ENCODE measurements around the gene NFKBIE.
"Not testable (repeated sequence)": the region's sequence is repeated elsewhere in the genome, so short reads cannot be mapped to it uniquely, and the experiment has no call there.

NFKBIE gene

DNA sequence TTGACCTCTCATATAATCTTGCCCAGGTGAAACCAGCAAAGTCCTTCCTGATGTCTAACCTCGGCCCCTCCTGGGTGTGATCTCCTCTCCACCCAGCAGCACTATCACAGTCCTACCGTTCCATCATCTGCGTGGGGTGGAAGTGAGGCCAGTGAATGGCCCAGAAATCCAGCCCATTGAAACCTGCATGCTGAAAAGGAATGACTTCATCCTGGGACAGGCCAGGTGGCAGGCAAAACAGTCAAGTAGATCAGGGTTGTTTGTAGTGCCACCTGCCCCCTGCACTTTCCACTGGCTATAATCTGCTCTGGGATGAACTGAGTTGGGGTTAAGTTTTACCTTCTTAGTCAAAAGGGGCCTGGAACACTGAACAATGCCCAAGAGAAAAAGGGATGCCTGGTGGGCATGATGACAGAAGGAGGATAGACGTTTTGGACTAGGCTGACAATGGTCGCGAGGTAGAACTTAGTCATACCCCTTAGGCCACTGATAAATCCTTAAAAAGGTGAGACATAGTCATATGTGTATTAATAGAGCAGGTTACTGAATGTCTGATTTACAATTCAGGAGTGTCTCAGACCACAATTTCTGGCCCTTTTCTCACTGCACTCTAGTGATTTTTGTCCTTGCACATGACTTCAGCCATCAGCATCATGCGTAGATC, 26.5 kb downstream of the NFKBIE start:
- no peak for DNase-seq

GRCh38 chr6:44237813-44238433, 27.4 kb downstream of the NFKBIE start:
- peak; percentile 80 for DNase-seq

- peak; percentile 72 for DNase-seq
Observed at GRCh38 chr6:44237021-44237812, 28.1 kb downstream of the NFKBIE start.

DNA sequence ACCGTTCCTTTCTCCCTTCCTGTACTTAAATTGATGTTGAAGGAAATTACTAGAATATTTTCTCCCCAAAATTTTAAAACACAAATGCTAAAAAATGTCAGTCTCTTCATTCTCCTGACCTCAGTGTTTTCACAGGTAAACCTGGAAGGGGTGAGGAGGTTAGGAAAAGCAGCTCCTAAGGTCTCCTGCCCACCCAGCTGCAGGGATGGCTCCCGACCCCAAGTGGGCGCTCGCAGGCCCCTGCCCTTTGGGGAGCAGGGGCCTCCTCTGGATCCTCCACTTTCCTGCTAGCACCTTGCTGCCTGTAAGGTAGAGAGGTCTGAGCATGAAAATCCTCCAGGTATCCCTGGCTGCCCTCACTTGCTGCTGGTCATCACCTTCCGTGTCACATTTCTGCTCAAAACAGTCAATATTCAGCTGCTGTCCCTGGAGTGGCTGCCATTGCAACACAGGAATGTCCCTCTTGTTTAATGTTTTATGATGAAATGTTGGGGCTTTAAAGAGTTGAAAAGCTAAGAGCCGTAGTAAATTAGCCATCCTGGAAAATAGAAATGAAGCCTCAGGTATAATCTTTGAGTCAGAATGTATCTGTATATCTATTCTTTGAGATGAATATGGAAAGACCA, 29.3 kb downstream of the NFKBIE start:
- no peak for DNase-seq

GRCh38 chr6:44235269-44235668, 30.1 kb downstream of the NFKBIE start:
- DNase-seq = no peak

- no peak for DNase-seq
Observed at GRCh38 chr6:44234101-44235025, 31.0 kb downstream of the NFKBIE start.

DNA sequence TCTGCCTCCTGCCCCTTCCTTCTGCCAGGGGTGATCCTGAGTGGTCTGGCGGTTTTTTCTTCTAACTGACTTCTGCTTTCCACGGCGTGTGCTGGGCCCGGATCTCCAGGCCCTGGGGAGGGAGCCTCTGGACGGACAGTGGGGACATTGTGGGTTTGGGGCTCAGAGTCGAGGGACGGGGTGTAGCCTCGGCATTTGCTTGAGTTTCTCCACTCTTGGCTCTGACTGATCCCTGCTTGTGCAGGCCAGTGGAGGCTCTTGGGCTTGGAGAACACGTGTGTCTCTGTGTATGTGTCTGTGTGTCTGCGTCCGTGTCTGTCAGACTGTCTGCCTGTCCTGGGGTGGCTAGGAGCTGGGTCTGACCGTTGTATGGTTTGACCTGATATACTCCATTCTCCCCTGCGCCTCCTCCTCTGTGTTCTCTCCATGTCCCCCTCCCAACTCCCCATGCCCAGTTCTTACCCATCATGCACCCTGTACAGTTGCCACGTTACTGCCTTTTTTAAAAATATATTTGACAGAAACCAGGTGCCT, 31.7 kb downstream of the NFKBIE start:
- no peak for DNase-seq

DNA sequence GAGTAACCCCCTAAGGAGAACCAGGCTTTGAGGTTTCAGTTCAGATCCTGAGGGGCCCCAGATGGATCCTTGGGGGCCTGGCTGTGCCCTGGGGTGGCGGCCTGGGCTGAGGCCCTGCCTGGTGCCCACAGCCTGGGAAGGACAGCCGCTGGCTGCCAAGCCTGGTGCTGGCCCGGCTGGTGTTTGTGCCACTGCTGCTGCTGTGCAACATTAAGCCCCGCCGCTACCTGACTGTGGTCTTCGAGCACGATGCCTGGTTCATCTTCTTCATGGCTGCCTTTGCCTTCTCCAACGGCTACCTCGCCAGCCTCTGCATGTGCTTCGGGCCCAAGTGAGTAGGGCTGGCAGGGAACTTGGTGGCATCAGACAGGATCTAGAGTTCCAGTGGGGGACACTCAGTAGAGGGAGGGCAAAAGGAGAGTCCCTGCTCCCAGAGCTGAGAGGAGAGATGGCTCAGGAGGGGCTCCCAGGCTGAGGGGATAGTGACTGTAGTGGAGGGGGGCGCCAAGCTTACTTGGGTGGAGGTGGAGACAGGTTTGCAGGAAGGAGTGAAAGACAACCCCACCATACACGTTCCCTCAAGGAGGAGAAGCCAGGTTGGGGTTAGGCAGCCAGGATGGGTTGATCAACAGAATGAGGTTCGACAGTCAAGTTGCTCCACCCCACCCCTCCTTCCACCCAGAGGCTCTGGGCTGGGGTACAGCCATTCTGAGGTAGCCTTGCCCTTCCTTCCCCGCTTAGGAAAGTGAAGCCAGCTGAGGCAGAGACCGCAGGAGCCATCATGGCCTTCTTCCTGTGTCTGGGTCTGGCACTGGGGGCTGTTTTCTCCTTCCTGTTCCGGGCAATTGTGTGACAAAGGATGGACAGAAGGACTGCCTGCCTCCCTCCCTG, 32.4 kb downstream of the NFKBIE start:
- no peak for DNase-seq

DNA sequence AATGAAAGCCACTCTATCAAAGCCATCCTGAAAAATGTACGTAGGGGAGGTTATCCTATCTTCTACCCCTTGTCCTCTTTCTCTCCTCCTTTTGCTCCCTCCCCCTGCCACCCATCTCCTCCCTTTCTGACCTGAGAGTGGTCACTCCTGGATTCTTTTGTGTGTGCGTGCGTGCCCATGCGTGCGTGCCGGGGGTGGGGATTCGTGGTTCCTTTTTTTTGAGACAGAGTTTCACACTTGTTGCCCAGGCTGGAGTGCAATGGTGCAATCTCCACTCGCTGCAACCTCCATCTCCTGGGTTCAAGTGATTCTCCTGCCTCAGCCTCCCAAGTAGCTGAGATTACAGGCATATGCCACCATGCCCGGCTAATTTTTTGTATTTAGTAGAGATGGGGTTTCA, 33.9 kb downstream of the NFKBIE start:
- DNase-seq = not testable (repeated sequence)

GRCh38 chr6:44230034-44230675, 35.2 kb downstream of the NFKBIE start:
- no peak for DNase-seq

- DNase-seq = no peak
Observed at GRCh38 chr6:44229376-44230033, 35.8 kb downstream of the NFKBIE start.

- no peak for DNase-seq
Observed at GRCh38 chr6:44228836-44229235, 36.5 kb downstream of the NFKBIE start.

- no peak for DNase-seq
Observed at GRCh38 chr6:44228433-44228832, 36.9 kb downstream of the NFKBIE start.

DNA sequence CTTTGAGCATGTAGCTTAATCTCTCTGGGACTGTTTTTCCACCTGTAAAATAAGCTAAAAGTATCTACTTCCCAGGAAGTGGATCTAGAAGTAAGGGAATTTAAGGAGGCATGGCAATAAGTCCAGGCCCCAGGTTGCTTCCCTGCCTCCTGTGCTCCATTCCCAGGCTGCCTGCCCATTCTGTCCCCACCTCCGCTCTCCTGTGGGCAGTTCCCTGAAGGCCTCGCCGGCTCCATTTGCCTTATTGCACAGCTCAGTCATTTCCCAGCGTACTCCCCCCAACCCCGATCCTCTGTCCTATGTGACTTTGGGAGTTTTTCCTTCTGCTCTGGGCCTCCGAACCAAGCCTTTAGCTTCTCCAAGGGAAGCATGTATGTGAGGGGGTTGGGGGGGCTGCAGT, 37.3 kb downstream of the NFKBIE start:
- no peak for DNase-seq

DNA sequence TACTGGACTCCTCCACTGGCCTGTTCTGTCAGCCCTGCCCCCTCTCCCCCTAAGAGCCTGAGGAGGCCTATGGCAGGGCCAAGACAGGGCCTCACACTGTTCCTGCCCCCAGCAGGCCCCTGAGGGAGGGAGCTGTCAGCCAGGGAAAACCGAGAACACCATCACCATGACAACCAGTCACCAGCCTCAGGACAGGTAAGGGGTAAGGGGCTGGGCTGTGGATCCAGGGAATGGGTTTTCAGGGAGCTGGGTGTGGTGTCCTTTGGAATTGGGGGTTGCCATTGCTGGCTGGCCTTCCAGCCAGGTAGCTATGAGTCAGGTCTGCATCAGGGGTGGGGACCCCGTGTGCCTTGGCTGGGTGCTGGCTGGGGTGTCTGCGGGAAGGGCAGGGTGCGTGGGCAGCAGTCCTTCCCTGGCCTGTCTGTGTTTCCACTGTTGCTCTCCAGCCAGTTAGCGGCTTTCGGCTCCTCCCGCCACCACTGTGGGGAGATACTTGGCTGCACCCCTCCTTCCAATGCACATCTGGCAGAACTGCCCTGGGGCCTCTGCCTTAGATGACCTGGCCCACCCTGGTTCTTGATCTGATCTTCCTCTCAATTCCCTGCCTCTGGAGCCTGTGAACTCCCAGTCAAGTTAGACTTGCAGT, 38.1 kb downstream of the NFKBIE start:
- DNase-seq = no peak

DNA sequence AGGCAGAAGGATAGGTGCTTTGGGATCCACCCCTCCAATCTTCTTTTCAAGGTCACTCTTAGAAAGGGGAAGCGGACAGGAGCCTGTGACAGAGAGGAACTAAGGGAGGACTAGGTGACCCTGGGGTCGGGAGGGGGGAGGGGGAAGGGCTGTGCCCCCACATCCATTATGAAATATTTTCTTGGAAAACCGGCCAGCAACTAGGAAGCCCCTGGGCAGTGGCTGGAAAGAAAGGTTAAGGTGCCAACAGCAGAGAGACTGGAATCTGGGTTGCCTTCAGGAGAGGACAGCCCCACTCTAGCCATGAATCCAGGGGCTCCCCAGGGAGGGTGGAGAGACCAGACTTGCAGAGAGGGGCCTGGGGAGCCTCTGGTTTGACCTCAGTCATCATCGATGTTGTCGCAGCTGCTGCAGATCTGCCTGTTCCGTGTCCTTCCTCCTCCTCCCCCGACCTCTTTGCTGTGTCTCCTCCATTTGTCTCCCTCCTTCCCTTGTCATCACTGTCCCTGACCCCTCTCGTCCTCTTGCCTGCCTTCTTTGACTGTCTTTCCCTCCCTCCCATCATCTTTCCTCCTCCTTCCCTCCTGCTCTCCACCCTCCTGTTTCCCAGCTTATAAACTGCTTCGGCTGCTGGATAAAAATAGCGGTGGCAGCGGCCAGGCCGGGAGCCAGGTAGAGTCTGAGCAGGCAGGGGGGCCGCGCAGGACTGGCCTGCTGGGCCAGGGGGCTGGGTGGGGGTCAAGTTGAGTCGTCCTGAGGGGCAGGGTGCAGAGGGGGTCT, 38.8 kb downstream of the NFKBIE start:
- no peak for DNase-seq

DNA sequence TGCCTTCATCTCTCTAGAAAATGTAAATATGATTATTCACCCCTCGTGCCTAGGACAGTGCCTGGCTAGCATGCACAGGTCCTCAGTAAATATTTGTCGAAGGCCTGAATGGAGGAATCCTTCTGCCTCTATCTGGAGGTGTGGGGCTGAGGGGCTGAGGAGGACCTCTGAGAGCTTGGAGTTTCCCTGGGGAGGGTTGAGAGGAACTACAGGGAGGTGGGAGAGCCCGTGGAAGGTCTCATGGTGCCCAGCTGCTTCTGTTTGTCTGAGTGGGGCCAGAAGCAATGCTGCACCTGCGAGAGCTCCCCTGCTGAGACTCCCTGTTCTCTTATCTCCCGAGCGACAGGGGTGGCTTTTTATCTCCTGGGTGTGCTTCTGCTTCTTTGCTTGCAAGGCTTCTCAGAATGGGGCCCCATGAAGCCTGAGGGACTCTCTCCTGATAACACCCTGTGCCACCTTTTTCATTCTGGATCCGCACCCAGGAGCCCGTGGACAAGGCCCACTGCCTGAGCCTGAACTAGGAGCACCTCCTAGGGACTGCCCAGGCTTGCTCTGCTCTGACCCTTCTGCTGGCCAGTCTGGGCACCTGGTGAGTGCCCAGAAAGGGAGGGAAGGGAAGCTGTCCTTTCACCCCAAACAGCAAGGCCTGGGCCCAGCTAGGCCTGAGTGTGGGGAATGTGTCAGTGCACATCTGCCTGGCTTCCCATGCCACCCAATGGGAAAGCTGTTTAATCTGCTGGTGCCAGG, 39.6 kb downstream of the NFKBIE start:
- no peak for DNase-seq

- DNase-seq = no peak
Observed at GRCh38 chr6:44224965-44225305, 40.4 kb downstream of the NFKBIE start.
